HG03558 (cell line): ENCODE measurements around the gene LIN52.

Experiments used
- ATAC-seq: cut with Tn5 transposase; IDR thresholded peaks from one replicate; pipeline ENCODE4 v1.9.1; 2021; ENCODE audit warnings: moderate number of reproducible peaks; ENCODE audit not compliant: unreplicated experiment; ENCODE audit errors: extremely low read depth

LIN52 gene

DNA sequence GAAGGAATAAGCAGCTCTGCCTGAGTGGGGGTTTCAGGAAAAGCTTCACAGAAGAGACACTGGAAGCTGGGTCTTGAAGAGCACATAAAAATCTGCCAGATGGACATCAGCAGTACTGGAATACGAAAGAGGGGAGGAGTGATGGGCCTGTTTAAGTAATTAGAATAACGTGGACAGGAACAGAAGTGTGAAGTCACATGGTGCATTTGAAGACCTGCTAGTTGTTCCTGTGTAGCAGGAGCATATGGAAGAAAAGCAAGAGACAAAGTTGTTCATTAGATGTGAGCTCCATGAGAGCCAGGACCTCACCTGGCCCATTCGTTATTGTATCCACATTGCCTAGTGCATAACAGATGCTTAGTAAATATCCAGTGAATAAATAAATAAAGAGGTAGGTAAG lies 85.2 kb downstream of the LIN52 start:
- ATAC-seq = no peak

DNA sequence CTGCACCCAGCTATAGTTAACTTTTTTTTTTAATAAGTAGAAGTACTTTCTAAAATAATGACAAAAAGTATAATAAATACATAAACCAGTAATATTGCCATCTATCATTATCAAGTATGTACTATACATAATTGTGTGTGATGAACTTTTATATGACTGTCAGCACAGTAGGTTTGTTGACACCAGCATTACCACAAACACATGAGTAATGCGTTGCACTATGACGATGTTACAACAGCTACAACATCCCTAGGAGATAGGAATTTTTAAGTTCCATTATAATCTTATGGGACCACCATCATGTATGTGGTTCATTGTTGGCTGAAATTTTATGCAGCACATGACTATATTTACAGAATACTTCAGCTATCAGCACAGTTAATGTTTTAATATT lies 91.6 kb downstream of the LIN52 start:
- ATAC-seq = no peak

DNA sequence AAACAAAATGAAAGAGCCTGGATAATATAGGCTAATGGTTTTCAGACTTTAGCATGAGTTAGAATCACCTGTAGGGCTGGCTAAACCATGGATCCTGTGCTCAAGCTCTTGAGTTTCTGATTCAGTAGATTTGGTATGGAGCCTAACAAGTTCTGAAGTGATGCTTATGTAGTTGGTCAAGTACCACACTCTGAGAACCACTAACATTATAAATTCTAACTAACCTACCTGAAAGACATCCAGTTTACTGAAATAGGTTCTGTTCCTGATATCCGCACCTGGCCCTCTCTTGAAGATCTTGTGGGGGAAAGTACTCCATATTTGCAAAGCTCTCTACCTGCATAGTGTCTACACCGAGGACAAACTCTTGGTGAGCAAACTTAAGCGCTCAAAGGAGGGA lies 95.1 kb downstream of the LIN52 start:
- ATAC-seq = no peak

DNA sequence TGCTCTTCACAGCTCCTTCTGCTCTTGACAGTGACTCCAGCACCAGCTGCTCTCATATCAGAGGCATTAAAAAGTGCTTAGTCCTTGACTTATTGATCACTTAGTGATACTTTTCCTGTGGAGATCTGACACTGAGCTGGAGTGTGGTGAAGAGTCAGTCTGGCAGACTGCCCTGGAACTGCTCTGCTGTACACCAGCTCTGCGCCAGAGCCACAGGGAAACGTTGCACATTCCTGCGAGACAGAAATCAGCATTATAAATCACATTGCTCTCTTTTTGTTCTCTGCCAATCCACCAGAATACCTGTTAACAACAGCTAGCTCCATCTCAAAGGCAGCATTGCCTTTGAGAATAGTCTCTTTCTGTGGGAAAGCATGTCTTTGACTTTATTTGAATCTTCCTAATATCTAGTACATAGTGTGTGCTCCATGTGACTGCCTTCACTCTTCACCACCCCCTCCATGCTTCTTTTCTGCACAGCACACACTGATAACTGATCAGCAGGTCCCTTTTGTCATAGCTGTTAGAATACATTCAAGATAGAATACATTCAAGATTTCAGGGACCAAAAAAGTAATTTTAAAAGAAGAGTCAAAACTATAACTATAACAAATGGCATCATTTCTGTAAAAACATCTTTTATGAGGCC lies 106.3 kb downstream of the LIN52 start:
- ATAC-seq = no peak

DNA sequence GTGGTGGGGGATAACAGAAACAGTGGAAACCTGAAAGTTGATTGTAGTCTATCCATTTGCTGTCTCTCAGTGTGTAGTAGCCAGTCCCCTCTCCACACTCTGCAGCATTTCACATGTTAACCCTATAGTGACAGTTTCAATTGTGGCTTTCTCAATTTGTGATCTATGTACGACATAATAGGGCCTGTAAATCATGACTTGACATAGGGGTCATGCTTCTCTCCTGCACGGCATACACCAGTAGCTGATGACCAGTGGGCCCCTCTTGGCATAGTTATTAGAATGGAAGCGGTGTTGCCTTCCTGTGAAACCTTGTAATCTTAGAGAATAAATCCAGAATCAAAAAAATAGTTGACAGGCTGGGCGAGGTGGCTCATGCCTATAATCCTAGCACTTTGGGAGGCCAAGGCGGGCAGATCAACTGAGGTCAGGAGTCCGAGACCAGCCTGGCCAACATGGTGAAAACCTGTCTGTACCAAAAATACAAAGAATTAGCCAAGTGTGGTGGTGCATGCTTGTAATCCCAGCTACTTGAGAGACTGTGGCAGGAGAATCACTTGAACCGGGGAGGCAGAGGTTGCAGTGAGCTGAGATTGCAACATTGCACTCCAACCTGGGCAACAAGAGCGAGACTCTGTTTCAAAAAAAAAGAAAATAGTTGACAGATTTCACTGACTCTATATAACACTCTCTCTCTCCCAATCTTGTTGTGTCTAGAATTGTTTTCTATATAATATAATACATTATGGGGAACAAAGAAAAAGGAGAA lies 109.9 kb downstream of the LIN52 start:
- no peak for ATAC-seq

DNA sequence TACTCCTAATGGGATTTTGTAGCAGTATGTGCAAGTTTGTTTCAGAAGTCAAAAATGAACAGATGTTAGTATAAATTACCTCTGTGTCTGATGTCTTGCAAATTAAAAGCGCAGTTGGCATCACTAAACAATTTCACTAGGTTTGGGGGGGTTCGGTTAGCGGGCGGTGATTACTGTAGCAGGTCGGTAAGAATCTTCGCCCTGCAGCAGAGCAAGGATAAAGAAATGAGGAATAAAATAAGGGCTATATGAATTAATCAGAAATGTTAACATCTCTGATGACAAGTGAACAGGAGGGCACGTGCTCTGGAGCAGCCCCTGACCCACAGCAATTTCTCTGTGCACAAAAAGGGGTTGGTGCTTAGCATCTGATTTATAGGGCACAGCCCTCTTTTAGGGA lies 110.9 kb downstream of the LIN52 start:
- ATAC-seq = no peak

DNA sequence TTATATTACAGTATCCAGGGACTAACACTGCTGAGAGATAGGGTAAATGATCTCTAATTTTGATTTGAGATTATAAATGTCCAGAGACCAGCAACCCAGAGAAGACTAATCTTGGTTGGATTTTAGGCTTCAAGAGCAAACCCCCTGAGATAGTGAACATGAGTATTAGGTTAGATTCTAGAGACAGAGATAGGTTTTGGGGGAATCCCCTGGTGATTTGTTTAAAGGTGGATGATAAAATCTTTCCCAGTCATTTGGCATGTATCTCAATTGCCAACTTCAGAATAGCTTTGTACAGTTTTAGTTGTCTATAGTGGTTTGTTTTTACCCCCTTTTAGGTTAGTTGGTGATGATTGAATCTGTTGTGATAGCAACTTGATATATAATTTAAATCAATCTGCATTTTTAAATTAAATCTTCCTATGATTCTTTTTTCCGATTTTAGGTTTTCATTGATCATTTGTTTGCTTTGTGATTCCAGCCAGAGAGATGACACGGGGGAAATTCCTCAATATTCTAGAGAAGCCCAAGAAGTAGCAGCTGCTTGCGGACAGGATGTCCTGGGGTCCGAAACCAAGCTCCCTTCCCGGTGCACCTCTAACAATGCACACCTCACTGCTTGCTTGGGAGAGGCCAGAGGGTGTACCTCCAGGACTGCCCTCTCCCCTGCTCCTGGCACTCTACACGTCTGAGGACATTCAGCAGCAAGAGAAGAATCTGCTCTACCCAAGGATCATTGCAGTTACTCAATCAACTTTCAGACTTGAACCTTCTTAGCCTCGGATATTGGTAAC lies 113.9 kb downstream of the LIN52 start:
- ATAC-seq = no peak

DNA sequence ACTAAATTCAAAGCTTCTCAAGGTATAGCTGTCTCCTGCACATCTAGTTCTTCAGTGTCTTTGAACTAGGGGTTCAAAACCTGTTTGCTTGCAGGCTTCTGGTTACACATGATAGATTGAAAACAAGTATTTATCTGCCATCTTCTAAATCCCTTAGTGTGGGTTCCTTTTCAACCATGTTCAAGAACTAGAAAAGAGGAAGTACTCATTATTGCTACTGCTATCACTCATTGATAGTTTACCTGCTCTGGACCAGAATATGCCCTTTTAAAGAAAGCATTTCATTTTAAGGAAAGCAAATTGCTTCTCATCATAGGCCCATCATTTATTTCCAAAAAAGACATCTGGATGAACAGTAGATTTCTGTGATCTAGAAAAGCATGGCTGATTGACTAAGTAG lies 117.4 kb downstream of the LIN52 start:
- ATAC-seq = no peak

DNA sequence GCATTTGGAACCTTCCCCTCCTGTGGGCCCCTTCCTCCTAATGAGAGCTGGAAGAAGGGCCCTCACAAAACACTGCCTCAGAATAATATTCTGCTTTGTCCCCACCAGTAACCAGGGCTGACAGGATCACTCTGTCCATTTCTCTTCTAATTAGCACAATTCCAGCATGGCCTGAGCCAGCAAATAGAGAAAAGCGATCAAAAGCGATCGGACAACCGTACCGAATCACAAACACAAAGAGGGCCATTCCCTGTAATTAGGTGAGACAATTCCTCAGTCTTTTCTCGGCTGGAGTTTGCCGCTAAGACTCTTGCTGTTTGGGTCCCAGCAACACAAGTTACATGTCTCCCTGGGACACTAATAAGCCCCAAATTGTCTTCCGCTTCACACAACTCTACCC lies 118.9 kb downstream of the LIN52 start:
- ATAC-seq = no peak

DNA sequence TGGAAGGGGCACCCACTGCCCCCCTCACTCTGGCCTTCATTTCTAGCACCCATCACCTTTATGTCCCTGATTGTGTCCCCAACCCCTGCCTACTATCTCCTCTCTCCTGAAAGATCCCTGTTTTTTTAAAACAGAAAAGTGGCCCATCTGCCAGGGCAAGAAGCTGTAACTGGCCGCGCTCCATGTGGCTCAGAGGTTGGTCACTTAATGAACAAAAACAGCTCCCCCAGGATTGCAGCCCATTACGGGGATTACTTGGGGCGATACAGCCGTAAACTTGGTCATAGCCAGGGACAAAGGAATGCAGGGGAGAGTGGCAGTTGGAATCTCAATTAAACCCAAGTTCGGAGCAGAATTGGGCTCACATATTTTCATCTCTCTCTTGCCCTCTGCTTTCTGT lies 119.7 kb downstream of the LIN52 start:
- no peak for ATAC-seq

DNA sequence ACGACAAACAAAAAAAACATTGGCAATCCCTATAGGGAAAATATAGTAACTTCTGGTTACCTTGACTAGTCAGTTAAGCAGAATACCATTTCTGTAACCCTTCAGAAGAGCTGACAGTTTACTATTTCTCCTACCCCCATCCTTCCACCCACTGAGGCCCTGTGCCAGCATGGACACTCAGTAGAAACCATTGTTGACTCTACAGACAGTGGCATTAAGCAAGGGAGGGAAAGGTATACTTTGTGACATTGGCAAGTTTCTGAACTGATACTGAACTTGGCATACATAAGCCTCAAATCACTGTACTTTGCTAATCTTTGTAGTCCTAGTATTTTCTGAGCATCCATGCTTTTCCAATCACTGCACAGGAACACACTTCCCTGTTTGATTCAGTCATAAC lies 121.1 kb downstream of the LIN52 start:
- ATAC-seq = no peak

DNA sequence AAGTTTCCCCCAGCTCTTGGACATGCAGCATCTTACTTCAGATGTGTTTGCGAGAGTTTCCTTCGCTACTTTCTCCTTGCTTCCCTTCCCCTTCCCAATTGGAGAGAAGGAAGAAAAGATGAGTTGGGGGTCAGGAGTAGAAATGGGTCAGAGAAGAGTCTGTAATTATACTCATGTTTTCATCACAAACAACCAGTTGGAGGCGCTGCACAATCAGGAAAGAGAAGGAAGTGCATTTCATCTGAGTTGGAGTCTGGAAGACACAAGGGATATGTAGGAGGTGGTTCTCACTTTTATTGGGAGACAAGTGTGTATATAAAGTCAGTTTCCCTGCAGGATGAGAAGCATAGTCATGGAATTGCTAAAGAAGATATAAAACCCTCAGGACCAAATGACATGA lies 123.2 kb downstream of the LIN52 start:
- no peak for ATAC-seq

DNA sequence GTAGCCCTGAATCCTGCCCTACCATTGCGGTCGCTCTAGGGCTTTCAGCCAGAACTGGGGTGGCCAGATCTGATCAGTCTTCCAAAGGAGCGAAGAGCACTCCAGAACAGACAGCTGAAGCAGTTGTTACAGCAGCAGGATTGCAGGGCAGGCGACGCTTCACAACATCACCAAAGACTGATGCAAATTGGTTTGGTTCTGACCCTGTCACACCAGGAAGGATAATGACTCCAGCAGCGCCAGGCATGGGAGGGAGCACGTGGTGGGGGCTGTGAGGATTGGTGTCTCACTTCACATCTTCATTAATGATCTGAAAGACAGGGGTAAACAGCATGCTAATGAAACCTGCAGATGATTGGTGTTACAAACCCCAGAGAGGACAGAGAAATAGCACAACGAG lies 123.9 kb downstream of the LIN52 start:
- ATAC-seq = no peak

DNA sequence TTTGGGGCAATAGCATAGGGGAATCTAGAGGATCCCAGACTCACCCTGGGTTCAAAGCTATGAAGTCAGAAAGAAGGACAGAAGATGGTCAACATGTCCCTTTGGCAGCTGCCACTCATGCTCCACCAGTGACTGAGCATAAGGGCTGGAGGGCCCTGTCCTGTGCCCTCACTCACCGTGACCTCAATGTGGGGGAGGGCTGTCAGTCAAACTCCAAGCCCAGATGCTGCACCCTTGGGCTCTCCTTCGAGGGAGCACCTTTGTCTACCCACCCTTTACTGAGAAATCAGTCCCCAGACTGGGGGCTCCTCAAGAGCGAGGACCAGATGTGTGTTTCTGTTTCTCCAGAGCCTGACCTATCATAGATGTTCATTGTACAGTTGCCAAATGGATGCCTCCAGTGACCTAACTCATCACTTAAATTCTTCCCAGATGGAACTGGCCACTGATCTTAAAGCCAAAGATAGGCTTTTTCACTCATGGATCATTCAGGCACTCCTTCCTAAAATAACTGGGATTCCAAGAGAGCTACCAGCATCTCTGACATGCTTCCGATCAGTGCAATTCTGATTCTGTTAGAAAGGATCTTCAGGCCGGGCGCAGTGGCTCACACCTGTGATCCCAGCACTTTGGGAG lies 127.3 kb downstream of the LIN52 start:
- ATAC-seq = no peak

DNA sequence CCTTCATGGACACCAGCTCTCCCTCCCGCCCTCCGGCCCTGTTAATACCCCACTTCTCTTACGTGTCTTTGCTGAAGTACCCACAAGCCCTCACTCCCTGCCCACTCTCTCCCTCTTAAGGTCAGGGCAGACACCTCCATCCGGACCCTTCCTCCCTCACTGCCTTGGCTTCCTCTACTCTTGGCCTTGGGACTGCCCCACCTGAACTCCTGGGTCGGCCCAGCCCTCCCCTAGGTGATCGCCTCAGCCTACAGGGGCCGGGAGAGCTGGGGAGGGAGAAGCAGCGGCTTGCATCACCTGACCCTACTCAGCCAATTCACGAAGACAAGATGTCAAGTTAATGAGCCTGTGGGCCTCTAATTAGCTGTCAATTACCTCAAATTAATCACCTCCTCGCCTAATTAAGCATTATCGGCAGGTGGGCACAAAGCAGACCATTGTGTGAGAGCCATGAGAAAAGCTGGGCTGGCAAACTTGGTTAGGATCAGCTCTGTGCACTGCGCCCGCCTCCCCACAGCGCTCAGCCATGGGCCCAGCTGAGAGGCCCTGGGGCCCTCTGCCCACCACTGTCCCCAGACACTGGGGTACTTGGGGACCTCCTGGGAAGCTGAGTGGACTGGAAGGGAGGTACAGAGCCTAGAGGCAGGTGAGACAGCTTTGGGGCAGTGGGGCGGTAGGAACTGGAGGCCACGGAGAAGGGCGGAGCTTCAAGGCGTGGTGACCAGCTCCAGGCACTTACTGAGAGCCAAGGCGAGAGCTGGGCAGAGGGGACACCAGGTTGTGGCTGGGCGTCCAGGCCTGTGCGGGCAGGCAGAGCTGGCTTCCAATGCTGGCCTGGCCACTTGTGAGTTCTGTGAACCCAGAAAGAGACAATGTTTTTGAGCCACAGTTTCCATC lies 129.4 kb downstream of the LIN52 start:
- no peak for ATAC-seq

DNA sequence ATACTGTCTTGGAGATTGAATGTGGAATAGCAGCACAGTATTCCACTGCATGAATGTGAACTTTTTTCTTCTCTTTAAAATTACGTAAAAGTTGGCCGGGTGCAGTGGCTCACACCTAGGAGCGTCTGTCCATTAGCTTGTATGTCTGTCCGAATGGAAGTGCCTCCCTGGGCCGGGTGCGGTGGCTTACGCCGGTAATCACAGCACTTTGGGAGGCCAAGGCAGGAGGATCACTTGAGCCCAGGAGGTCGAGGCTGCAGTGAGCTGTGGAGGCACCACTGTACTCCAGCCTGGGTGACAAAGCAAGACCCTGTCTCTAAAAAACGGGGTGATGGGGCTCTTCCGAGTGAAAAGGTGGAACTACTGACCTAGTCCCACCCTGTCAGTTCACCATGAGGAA lies 131.9 kb downstream of the LIN52 start:
- ATAC-seq = no peak

DNA sequence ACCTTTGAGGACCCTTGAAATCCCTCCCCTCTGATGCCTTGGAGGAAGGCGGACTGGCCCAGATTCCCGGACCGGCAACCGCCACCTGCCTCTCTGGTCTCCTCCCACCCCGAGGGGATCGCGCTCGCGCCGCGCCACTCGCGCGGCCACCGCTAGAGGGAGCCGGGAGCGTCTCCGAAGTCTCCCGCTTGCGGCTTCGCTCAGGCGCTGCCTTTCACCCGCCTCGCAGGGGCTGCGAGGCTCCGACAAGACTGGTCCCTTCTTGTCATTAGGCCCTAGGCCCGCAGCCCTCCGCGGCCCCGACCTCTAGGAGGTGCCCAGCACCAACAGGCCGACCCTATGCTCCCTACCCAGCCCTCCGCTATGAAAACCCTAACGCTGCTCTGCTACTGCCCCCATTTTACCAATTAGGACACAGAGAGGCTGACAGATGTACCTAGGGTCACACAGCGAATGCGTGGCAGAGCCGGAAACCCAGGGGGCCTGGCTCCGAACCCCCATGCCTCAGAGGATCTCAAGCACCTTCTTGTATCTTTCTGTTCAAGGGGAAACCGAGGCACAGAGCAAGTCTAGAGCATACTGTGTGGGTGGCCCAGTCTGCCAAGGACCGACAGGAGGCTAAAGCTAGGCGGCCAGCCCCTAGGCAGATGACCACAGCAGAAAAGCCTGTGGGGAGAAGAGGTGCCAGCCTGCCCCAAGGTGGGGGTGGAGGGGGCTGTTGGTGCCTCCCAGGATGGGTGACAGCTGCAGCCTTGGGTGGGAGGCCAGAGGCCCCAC lies 133.1 kb downstream of the LIN52 start:
- ATAC-seq = no peak

DNA sequence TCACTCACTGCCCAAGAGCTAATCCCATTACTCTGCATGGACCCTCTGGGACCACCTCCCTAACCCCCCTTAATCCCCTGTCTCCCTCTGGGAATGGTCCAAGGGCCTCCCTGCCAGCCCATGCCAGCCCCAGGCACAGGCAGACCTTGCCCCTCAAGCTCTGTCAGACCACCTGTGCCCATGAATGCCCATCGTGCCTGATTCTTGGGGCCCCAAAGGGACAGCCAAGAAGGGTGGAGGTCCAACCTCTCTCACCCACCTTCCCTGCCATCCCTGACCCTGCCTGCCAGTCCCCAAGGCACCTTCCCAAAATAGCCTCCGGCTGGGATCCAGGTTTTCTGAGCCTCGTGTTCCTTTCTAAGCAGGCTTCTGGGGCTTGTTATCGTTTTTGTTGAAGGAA lies 133.7 kb downstream of the LIN52 start:
- ATAC-seq = no peak
